Fibroblast of skin of scalp (primary cell): ENCODE measurements around the gene IRAK3.
A peak's percentile ranks its signal among the peaks of the same experiment; 100 is the strongest.
"Not testable (repeated sequence)": the region's sequence is repeated elsewhere in the genome, so short reads cannot be mapped to it uniquely, and the experiment has no call there.

ENCODE experiments used
- DNase-seq: peaks from one replicate; pipeline ENCODE4 v3.0.0-alpha.2; 2013

The IRAK3 gene

GRCh38 chr12:66174391-66175325 is 14.4 kb upstream of the IRAK3 start:
- DNase-seq, result not testable (repeated sequence)

GRCh38 chr12:66176105-66176900 is 12.7 kb upstream of the IRAK3 start:
- no peak for DNase-seq

GRCh38 chr12:66182956-66183355 is 6.1 kb upstream of the IRAK3 start:
- DNase-seq, result no peak

GRCh38 chr12:66184822-66185221 is 4.2 kb upstream of the IRAK3 start:
- not testable (repeated sequence) for DNase-seq

- DNase-seq, result no peak
Observed at GRCh38 chr12:66187036-66187435, 2.0 kb upstream of the IRAK3 start.

- DNase-seq, result no peak
Observed at GRCh38 chr12:66187821-66188220, 1.2 kb upstream of the IRAK3 start.

- no peak for DNase-seq
Observed at GRCh38 chr12:66189486-66189843, 451 bp downstream of the IRAK3 start.

GRCh38 chr12:66189889-66190288 is 875 bp downstream of the IRAK3 start:
- DNase-seq, result no peak

- DNase-seq, result no peak
Observed at GRCh38 chr12:66190519-66191370, 1.7 kb downstream of the IRAK3 start.

GRCh38 chr12:66191547-66192126 is 2.6 kb downstream of the IRAK3 start:
- DNase-seq, result no peak

GRCh38 chr12:66194122-66194521 is 5.1 kb downstream of the IRAK3 start:
- DNase-seq, result no peak

GRCh38 chr12:66195242-66195641 is 6.2 kb downstream of the IRAK3 start:
- no peak for DNase-seq

GRCh38 chr12:66196806-66197205 is 7.8 kb downstream of the IRAK3 start:
- DNase-seq, result no peak

GRCh38 chr12:66197495-66197921 is 8.5 kb downstream of the IRAK3 start:
- DNase-seq, result peak; percentile 44

- no peak for DNase-seq
Observed at GRCh38 chr12:66199141-66199540, 10.1 kb downstream of the IRAK3 start.

GRCh38 chr12:66199831-66200509 is 11.0 kb downstream of the IRAK3 start:
- peak; percentile 32 for DNase-seq

- no peak for DNase-seq
Observed at GRCh38 chr12:66203820-66204219, 14.8 kb downstream of the IRAK3 start.

- DNase-seq, result no peak
Observed at GRCh38 chr12:66206141-66206540, 17.1 kb downstream of the IRAK3 start.

GRCh38 chr12:66210840-66211239 is 21.8 kb downstream of the IRAK3 start:
- DNase-seq, result peak; percentile 21

- DNase-seq, result not testable (repeated sequence)
Observed at GRCh38 chr12:66211573-66211972, 22.6 kb downstream of the IRAK3 start.

GRCh38 chr12:66213011-66213410 is 24.0 kb downstream of the IRAK3 start:
- DNase-seq, result not testable (repeated sequence)
